ENCODE data around the gene ELOVL6. TPM values are rescaled to one million over a fixed set of nuclear protein-coding genes. Genes with fewer than 3 reads are reported as not detected.

The ELOVL6 gene
- total and polyA plus RNA-seq, 9 of the 15 experiments (the other 6 are each of a cell fraction or from before 2014, with no cell fraction given): 18.3 to 82.6 (median 46.0) TPM

DNA sequence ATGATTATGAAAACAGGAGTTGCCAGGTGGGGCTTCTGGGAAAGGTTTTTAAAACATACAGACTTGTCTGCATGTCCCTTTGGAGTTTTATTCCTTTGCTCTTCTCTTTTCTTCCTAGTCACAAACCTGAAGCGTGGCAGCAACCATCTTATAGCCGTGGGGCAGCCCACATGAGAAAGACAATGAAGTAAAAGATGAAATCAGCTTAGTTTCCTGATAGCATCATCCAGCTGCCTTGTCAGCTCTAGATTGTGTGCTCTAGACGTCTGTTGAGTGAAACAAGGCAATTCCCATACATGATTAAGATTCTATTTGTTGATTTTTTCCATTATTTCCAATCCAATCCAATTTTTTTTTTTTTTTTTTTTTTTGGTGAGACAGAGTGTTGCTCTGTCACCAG is 68.9 kb downstream of the ELOVL6 start:
- H3K4me1 ChIP-seq (replicated peaks in 1 of 2; ENCODE audit: control insufficient read depth in 2 of 2, insufficient read depth in 2 of 2, low read length in 2 of 2): peaks cover 0 to 6% of the 10 kb centered on the region in 2 experiments; a peak in 2 of 5 replicates
- peaks cover 23% of the 10 kb centered on the region for H3K79me2 ChIP-seq (ENCODE audit: control insufficient read depth, insufficient read depth, low read length)
- no peak overlapping the region for H2AFZ ChIP-seq (ENCODE audit: low read depth, low read length)
- H3K36me3 ChIP-seq (ENCODE audit: control insufficient read depth, insufficient read depth, low read length): peaks cover 45% of the 10 kb centered on the region
- BruUV-seq (replicated peaks): no TSS peak
- no peak overlapping the region for H3K27ac ChIP-seq (ENCODE audit: extremely low read depth, low read depth, low read length)
- POLR2A ChIA-PET: interaction anchor here (0.5 to 0.6 kb wide), 4 partner anchors 11 to 647 kb away, joined by 3 to 5 read pairs (median 3); no protein-coding TSS in a partner anchor
- ATAC-seq (no peak), FAIRE-seq (no peak), DNase-seq (ENCODE audit: extremely low read depth in 1 of 4, low spot score in 3 of 4) (no peak)
- TF ChIP-seq, protein P1, sequence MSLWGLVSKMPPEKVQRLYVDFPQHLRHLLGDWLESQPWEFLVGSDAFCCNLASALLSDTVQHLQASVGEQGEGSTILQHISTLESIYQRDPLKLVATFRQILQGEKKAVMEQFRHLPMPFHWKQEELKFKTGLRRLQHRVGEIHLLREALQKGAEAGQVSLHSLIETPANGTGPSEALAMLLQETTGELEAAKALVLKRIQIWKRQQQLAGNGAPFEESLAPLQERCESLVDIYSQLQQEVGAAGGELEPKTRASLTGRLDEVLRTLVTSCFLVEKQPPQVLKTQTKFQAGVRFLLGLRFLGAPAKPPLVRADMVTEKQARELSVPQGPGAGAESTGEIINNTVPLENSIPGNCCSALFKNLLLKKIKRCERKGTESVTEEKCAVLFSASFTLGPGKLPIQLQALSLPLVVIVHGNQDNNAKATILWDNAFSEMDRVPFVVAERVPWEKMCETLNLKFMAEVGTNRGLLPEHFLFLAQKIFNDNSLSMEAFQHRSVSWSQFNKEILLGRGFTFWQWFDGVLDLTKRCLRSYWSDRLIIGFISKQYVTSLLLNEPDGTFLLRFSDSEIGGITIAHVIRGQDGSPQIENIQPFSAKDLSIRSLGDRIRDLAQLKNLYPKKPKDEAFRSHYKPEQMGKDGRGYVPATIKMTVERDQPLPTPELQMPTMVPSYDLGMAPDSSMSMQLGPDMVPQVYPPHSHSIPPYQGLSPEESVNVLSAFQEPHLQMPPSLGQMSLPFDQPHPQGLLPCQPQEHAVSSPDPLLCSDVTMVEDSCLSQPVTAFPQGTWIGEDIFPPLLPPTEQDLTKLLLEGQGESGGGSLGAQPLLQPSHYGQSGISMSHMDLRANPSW (CRISPR knock-in tag; IDR thresholded peaks at IDR 0.05): no peak
- TF ChIP-seq ZNF274 (IDR thresholded peaks at IDR 0.05; ENCODE audit: borderline replicate concordance, low read depth, low read length): no peak
- H3K9ac ChIP-seq (ENCODE audit: insufficient read depth in 1 of 2, low read depth in 2 of 2, low read length in 2 of 2): no peak overlapping the region
- H4K20me1 ChIP-seq (replicated peaks; ENCODE audit: control insufficient read depth, insufficient read depth, low read length): peaks cover 5% of the 10 kb centered on the region
- in situ Hi-C loops (cut with MboI): no loop called here
- H3K4me3 ChIP-seq: no peak overlapping the region
- no peaks in the 10 kb centered on the region for H3K27me3 ChIP-seq (ENCODE audit: control insufficient read depth in 2 of 2, insufficient read depth in 2 of 2, low read length in 2 of 2)
- intact Hi-C loops (cut with micrococcal nuclease): no loop called here
- WGBS (ENCODE audit: insufficient coverage, low coverage, missing lambda C conversion rate): 66% methylated on average over 3 of the region's 3 CpGs
- no peaks in the 10 kb centered on the region for H3K9me3 ChIP-seq (replicated peaks; ENCODE audit: control insufficient read depth, insufficient read depth, low read depth, low read length)
- CTCF ChIA-PET (ENCODE audit: low intra/inter-chr PET ratio): no interaction called here
- no peak overlapping the region for H3K4me2 ChIP-seq (ENCODE audit: insufficient read depth, low read length)
- no peaks in the 10 kb centered on the region for H3K9me1 ChIP-seq (ENCODE audit: control insufficient read depth, insufficient read depth, low read length)

DNA sequence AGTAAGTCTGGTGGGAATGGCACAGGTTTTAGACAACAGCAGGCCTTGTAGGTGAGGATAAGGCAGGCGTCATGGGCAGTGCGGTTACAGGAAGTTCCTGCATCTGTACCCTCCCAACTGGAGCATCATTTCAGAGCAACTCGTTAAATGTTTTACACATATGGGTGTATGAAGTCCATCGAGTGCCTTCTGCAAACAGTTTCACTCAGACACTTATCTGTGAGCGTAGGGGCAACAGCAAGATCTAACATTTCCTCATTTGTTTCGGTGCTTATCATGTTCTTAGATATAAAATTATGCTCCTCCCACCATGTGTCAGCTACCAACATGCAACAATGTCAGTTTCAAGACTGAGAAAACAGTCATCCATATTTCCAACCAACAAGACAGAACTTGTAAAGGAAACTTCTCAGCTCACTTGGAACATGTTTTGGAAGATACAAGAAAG is 69.9 kb downstream of the ELOVL6 start:
- H3K9me3 ChIP-seq (replicated peaks; ENCODE audit: control insufficient read depth, insufficient read depth, low read depth, low read length): no peaks in the 10 kb centered on the region
- no peaks in the 10 kb centered on the region for H3K9me1 ChIP-seq (ENCODE audit: control insufficient read depth, insufficient read depth, low read length)
- H3K9ac ChIP-seq (ENCODE audit: insufficient read depth in 1 of 2, low read depth in 2 of 2, low read length in 2 of 2): no peak overlapping the region
- H2AFZ ChIP-seq (ENCODE audit: low read depth, low read length): no peak overlapping the region
- CTCF ChIA-PET (ENCODE audit: low intra/inter-chr PET ratio): no interaction called here
- FAIRE-seq (peak; percentile 61), DNase-seq (ENCODE audit: extremely low read depth in 1 of 4, low spot score in 3 of 4) (no peak), ATAC-seq (peak; percentile 22; the same call in 1 of the 3 replicates)
- POLR2A ChIA-PET: interaction anchor here (0.7 kb wide), 1 partner anchor 9 kb away, joined by 3 read pairs; no protein-coding TSS in a partner anchor
- peaks cover 43% of the 10 kb centered on the region for H3K36me3 ChIP-seq (ENCODE audit: control insufficient read depth, insufficient read depth, low read length)
- WGBS (ENCODE audit: insufficient coverage, low coverage, missing lambda C conversion rate): 56% methylated on average over 6 of the region's 6 CpGs
- H3K4me3 ChIP-seq: no peak overlapping the region
- no peak overlapping the region for H3K4me2 ChIP-seq (ENCODE audit: insufficient read depth, low read length)
- H3K4me1 ChIP-seq (replicated peaks in 1 of 2; ENCODE audit: control insufficient read depth in 2 of 2, insufficient read depth in 2 of 2, low read length in 2 of 2): peaks cover 0 to 6% of the 10 kb centered on the region in 2 experiments; a peak in 2 of 5 replicates
- no peak overlapping the region for H3K27ac ChIP-seq (ENCODE audit: extremely low read depth, low read depth, low read length)
- H3K79me2 ChIP-seq (ENCODE audit: control insufficient read depth, insufficient read depth, low read length): peaks cover 20% of the 10 kb centered on the region
- BruUV-seq (replicated peaks): no TSS peak
- in situ Hi-C loops (cut with MboI): no loop called here
- intact Hi-C loops (cut with micrococcal nuclease): no loop called here
- peaks cover 5% of the 10 kb centered on the region for H4K20me1 ChIP-seq (replicated peaks; ENCODE audit: control insufficient read depth, insufficient read depth, low read length)
- TF ChIP-seq, protein P2, sequence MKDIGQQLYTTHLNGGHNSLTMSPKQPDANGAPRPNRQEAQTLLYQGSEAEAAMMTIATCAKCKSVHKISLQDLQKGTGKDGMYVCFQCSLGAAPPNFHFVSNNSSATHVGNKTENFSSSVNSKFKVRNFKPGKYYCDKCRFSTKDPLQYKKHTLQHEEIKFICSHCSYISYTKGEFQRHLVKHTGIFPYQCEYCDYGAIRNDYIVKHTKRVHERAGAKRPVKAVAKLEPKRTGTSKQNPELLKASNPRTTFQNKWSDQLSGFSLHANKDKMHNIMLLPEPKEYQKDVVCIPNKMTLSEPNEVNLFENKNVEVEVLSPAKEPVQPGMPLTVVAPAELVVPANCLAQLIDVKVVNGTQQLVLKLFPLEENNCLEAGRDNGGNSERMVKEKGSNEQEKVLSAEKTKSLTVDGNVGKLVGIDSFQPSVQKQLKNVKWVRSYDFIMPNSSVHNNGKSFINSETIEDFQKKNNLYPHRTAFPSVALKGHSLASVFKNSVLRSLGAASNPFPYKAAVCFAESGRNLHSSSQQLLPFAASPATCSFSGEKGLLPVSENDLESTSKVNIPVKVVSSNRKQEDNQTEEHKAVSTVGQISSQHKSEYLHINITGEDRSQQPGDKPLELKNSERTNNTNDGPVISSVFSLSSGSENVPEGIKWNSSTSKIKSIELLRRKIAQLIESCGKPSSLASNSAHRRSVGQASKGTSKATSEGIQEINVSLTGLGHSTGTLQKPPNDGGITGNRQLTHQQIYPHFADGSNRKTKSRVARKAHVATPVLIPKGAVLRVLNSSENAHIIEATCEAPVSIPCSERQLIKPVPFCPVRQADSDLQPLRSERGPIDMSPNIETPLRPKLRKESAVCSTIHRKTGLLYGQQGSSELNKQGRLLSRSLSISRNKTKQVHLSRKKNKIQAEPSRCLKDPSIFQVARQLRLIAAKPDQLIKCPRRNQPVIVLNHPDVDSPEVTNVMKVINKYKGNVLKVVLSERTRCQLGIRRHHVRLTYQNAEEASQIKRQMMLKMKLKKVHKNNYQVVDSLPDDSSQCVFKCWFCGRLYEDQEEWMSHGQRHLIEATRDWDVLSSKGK (CRISPR knock-in tag; IDR thresholded peaks at IDR 0.05): no peak
- TF ChIP-seq ZNF76 (CRISPR knock-in tag; IDR thresholded peaks at IDR 0.05; ENCODE audit: borderline replicate concordance) (no peak), JUNB (CRISPR knock-in tag; conservative IDR thresholded peaks at IDR 0.05) (no peak), SRSF3 (IDR thresholded peaks at IDR 0.05; ENCODE audit: insufficient read depth, low read length) (no peak), SMAD3 (CRISPR knock-in tag; conservative IDR thresholded peaks at IDR 0.05) (no peak)
- H3K27me3 ChIP-seq (ENCODE audit: control insufficient read depth in 2 of 2, insufficient read depth in 2 of 2, low read length in 2 of 2): no peaks in the 10 kb centered on the region
